Endodermal cell (in vitro differentiated cells): ENCODE data around the gene AGK. TPM values are rescaled to one million over a fixed set of nuclear protein-coding genes. Genes with fewer than 3 reads are reported as not detected.

Source experiments
- DNase-seq: peaks from one replicate; pipeline ENCODE4 v3.0.0-alpha.2; 2017
- H3K27ac ChIP-seq: 2 replicates; pipeline ENCODE4 v1.5.1; 2013; ENCODE audit warnings: mild to moderate bottlenecking, low read depth, low read length, moderate library complexity
- H3K27me3 ChIP-seq: 2 replicates; pipeline ENCODE4 v1.6.1; 2013; ENCODE audit warnings: mild to moderate bottlenecking, low read length, moderate library complexity; ENCODE audit not compliant: insufficient read depth, control insufficient read depth, poor library complexity, severe bottlenecking
- H3K36me3 ChIP-seq: 2 replicates; pipeline ENCODE4 v1.7.0; 2013; ENCODE audit warnings: mild to moderate bottlenecking, low read length, moderate library complexity; ENCODE audit not compliant: control insufficient read depth, insufficient read depth
- H3K4me1 ChIP-seq: one replicate; pipeline ENCODE4 v1.7.0; 2013; ENCODE audit warnings: low read length; ENCODE audit not compliant: control insufficient read depth, insufficient read depth
- H3K4me3 ChIP-seq: 2 replicates; pipeline ENCODE4 v1.5.1; 2013; ENCODE audit warnings: mild to moderate bottlenecking, low read length, moderate library complexity
- H3K9ac ChIP-seq: 2 replicates; pipeline ENCODE4 v1.6.1; 2013; ENCODE audit warnings: mild to moderate bottlenecking, low read length, moderate library complexity; ENCODE audit not compliant: poor library complexity, severe bottlenecking; ENCODE audit errors: extremely low read depth
- H3K9me3 ChIP-seq: 2 replicates; pipeline ENCODE4 v1.6.1; 2013; ENCODE audit warnings: mild to moderate bottlenecking, low read length, moderate library complexity; ENCODE audit not compliant: control insufficient read depth
- H3K27ac Mint-ChIP-seq: 2 replicates; pipeline ENCODE4 v1.8.0; 2020; ENCODE audit warnings: mixed read lengths
- H3K27me3 Mint-ChIP-seq: 2 replicates; pipeline ENCODE4 v1.8.0; 2021; ENCODE audit warnings: mild to moderate bottlenecking, mixed read lengths; ENCODE audit not compliant: insufficient read depth
- H3K36me3 Mint-ChIP-seq: 2 replicates; pipeline ENCODE4 v1.8.0; 2020; ENCODE audit warnings: low read depth, mixed read lengths
- H3K4me1 Mint-ChIP-seq: 2 replicates; pipeline ENCODE4 v1.8.0; 2020; ENCODE audit warnings: mixed read lengths
- H3K4me3 Mint-ChIP-seq: 2 replicates; pipeline ENCODE4 v1.8.0; 2020; ENCODE audit warnings: mild to moderate bottlenecking, moderate library complexity, mixed read lengths
- H3K9me3 Mint-ChIP-seq: 2 replicates; pipeline ENCODE4 v1.8.0; 2020; ENCODE audit warnings: mild to moderate bottlenecking, mixed read lengths
- CTCF ChIP-seq: fragments of 200-600 bp; sonication (generic); conservative IDR thresholded peaks from 2 replicates; pipeline ENCODE4 v1.5.0; 2021; ENCODE audit warnings: antibody characterized with exemption, mild to moderate bottlenecking
- WGBS, 2 experiments: methylation state at CpG; one replicate each; pipeline versions ENCODE4 v1.1.5 to v1.1.7; 2013; ENCODE audit warnings: missing lambda C conversion rate in 2 of 2, mixed read lengths in 1 of 2; ENCODE audit not compliant: insufficient coverage in 1 of 2, insufficient read length in 1 of 2; 5-methylcytosine and 5-hydroxymethylcytosine counted together
- total RNA-seq, 2 donors: library from RNA; stranded (reverse); fragmentation: NEBNext Ultra II Directional in 1 of 2; extraction: Animal tissue kit (Norgen Biotek cat#: 25700) in 1 of 2; gene quantifications; 2 replicates in 1 of 2; 3 replicates in 1 of 2; pipeline ENCODE4 v1.2.1, GENCODE V29; 2021

AGK gene
- total RNA-seq, 2 donors from 2014 or later: 30.2 to 41.7 TPM

GRCh38 chr7:141619745-141620144 is 68.5 kb downstream of the AGK start:
- Mint-ChIP-seq H3K27ac (no peak overlapping the region), H3K27me3 (no peaks in the 10 kb centered on the region), H3K4me1 (no peaks in the 10 kb centered on the region), H3K9me3 (peaks cover 6% of the 10 kb centered on the region), H3K4me3 (no peak overlapping the region), H3K36me3 (peaks cover 49% of the 10 kb centered on the region)
- DNase-seq: no peak
- no peak overlapping the region for H3K27ac ChIP-seq
- peaks cover 7% of the 10 kb centered on the region for H3K9me3 ChIP-seq
- H3K4me3 ChIP-seq: no peak overlapping the region
- H3K4me1 ChIP-seq: no peaks in the 10 kb centered on the region
- H3K27me3 ChIP-seq: no peaks in the 10 kb centered on the region
- 94 to 100% methylated on average over 3 to 4 of the region's 4 CpGs for WGBS, 2 experiments
- H3K36me3 ChIP-seq: peaks cover 30% of the 10 kb centered on the region
- H3K9ac ChIP-seq: no peak overlapping the region
- TF ChIP-seq CTCF: no peak

- H3K9me3 ChIP-seq: peaks cover 7% of the 10 kb centered on the region
- no peak for DNase-seq
- peaks cover 35% of the 10 kb centered on the region for H3K36me3 Mint-ChIP-seq
- no peak overlapping the region for H3K27ac ChIP-seq
- WGBS, 2 experiments: 90 to 91% methylated on average over 1 of the region's 1 CpG
- no peak for TF ChIP-seq CTCF
- H3K4me1 Mint-ChIP-seq: no peaks in the 10 kb centered on the region
- no peak overlapping the region for H3K4me3 Mint-ChIP-seq
- H3K4me1 ChIP-seq: no peaks in the 10 kb centered on the region
- H3K9ac ChIP-seq: no peak overlapping the region
- H3K9me3 Mint-ChIP-seq: peaks cover 6% of the 10 kb centered on the region
- no peaks in the 10 kb centered on the region for H3K27me3 Mint-ChIP-seq
- no peaks in the 10 kb centered on the region for H3K27me3 ChIP-seq
- H3K36me3 ChIP-seq: peaks cover 25% of the 10 kb centered on the region
- no peak overlapping the region for H3K27ac Mint-ChIP-seq
- H3K4me3 ChIP-seq: no peak overlapping the region
Measured at GRCh38 chr7:141624763-141625162, 73.6 kb downstream of the AGK start.

DNA sequence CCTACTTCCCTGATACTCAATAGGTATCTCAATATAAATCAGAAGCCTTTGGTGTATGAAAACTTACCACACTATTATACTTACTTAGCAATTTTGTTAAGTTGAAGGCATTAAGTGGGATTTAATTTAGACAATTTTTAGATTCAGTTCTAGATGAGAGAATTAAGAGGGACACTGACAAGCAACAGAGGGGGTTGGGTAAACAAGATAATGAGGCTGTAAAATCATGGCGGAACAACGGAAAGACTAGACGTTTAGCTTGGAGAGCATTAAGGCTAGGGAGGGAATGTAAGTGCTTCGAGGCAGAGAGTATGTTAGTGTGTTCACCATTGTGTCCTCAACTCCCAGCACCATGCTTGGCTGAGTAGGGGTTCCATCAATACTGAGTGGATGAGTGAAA is 79.4 kb downstream of the AGK start:
- no peak overlapping the region for H3K9ac ChIP-seq
- no peaks in the 10 kb centered on the region for H3K4me1 Mint-ChIP-seq
- DNase-seq: no peak
- no peak for TF ChIP-seq CTCF
- no peaks in the 10 kb centered on the region for H3K9me3 Mint-ChIP-seq
- peaks cover 11% of the 10 kb centered on the region for H3K36me3 Mint-ChIP-seq
- 98 to 100% methylated on average over 2 to 4 of the region's 4 CpGs for WGBS, 2 experiments
- no peak overlapping the region for H3K4me3 ChIP-seq
- no peak overlapping the region for H3K27ac ChIP-seq
- no peaks in the 10 kb centered on the region for H3K9me3 ChIP-seq
- no peaks in the 10 kb centered on the region for H3K4me1 ChIP-seq
- no peaks in the 10 kb centered on the region for H3K27me3 Mint-ChIP-seq
- H3K27me3 ChIP-seq: no peaks in the 10 kb centered on the region
- H3K4me3 Mint-ChIP-seq: no peak overlapping the region
- peaks cover 3% of the 10 kb centered on the region for H3K36me3 ChIP-seq
- H3K27ac Mint-ChIP-seq: no peak overlapping the region
